Stimulated activated CD8-positive, alpha-beta memory T cell treated with anti-CD3 and anti-CD28 coated beads, Interleukin-7, amount 100 ng/mL, for 1 hour (primary cell): ENCODE measurements around the gene CBFB.

Experiments used
- DNase-seq, 2 donors: peaks; one replicate each; pipeline ENCODE4 v3.0.0-alpha.2; 2020; ENCODE audit warnings: low read depth in 2 of 2

The CBFB gene

DNA sequence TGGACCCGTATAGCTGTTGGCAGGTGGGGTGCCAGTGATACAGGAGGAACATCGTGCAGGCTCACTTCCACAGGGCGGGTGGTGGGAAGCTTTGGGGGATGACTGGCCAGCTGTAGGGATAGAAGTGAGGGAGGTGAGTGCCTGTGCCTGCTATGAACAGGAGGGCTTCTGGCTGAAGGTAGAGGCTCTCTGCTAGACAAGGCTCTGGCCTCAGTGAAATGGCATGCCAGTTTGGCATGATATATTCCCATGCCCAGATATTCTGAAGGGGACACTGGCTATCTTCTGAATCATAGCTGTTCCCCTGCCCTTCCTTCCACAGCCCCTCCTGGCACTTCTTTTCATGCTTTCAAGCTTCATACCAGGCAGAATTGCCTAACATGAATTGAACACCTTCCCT lies 99.9 kb downstream of the CBFB start:
- no peak for DNase-seq

DNA sequence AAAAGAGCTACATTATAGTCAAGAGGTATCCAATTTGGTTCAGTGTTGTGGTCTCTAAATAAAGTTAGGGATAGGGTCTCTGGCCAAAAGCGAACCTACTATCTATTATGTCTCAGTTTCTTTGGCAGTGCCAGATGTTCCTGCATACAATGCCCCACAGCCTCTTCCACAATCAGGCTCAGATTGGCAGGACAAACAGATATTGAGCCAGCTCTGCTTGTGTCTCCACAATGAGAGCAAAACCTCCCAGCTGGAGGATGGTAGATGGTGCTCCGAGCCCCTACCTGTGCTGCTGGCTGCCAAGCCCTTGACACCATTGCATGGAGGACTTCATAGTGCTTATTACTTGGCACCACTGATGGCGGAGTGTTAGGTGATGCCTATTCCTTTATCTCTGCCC lies 100.5 kb downstream of the CBFB start:
- DNase-seq, result no peak

DNA sequence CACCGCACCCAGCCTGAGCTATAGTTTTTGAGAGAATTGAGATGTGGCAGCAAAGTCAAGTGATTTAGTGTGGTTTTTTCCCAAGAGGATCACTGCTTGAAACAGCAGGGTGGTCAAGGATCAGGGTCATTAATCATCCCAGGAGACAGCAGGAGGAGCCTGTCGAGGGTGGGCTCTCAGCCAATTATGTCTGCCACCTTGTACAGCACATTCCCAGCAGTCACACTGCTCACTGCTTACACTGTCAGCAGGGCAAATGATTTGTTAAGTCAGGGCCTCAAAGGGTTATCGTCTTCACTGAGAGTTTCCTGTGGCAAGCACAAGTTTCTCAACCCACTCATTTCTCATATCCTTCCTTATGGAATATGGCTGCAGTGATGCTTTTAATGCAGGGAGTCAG lies 108.7 kb downstream of the CBFB start:
- DNase-seq, result no peak

DNA sequence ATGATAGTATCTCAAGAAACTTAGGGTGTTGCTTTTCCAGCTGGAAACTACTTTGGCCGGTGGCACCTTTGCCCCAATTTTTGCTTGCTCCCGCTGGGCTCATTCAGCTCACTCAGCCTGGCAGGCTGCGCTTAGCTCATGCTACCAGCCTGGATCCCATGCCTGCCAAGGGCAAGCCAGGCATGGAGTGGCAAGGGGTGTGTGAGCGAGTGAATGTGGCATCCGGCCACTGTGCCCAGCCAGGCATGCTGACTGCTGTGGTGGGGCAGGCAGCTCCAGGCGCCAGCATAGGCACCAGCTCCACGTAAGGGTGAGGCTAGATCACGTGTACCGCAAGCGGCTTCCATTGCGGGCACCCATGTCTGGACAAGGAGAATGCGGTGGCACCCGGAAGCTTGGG lies 112.4 kb downstream of the CBFB start:
- no peak for DNase-seq

DNA sequence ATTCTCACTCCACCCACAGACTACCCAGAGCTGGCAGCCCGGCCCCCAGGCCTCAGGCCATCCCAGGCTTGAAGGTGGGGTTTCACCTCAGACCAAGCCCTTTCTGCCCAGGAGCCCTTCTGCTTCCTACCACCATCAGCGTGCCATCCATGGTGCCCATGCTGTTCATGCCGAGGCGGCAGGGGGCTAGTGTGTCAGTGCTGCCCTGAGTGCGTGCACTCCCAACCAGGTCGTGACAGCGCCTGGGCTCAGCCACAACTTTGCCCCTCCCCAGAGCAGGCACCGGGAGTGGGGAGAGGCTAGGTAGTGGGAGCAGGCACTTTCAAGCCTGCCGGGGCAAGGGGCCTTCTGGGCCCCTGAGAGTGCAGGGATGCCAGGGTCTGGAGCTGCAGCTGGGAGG lies 113.4 kb downstream of the CBFB start:
- DNase-seq, result no peak

DNA sequence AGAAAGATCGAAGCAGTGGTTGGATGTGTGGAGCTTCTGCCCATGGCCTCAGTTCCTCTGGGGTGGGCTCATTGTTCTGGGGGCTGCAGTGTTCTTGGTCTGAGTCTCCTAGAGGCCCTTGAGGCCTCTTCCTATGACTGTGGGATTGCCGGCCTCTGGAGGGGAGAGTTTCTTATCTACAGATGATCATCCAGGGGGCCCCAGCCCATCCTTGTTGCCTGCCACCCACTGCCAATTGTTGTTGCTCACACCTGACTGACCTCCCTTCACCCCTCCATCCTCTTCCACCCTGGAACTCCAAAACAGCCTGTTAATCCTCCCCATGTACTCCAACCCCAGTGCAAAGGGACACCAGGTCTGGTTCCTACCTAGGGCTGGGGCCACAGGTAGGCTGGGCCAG lies 116.0 kb downstream of the CBFB start:
- DNase-seq, result no peak

DNA sequence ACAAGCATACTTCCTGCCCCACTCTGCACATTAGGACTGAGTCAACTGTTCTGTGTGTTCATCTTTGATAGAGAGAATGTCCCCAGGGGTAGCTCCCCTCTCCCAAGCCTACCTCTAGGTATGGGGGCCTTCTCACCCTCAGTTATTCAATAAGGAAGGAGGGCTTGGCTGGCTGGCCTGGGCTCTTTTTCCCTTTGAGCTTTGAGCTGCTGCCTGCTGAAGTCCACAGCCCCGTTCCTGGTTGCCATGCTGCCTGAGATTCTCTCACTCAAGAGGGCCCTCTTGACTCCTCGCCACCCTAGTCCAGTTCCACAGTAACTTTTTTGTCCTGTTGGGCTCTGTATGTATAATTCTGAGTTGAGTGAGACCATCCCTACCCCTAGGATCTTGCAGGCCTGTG lies 116.8 kb downstream of the CBFB start:
- DNase-seq, result no peak

DNA sequence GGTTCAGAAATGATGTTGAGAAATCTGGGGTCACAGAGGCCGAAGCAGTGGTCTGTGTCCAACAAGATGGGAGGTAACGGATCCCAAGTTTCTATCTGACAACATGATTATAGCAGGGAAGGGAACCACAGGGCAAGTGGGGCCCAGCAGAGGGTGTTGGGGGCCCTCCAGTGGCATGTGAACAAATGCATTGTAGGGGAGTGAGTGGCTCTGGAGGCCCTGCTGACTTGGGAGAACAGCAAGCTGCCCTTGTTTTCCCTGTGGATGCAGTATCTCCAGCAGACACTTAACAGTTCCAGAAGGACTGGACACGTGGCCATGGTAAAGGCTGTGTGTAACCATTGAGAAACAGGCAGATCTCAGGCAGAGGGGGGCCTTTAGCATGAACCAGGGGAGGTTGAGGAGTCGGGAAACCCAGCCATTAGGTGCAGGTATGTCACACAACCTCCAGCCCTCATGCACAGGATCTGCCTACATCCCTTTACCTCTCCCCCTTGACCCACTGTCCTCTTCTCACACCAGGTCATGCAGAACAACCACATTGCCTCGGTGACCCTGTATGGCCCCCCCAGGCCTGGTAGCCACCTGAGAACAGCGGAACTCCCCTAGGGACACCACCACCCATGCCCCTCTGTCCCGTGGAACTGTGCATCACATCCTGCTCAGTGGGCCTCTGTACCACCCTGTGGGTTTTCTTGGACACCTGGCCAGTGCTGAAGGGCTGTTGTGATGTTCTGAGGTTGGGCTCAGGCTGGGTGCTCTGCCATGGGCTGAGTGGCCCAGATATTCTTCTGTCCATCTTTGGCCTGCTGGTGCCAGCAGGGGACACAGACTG lies 117.8 kb downstream of the CBFB start:
- DNase-seq, result no peak

DNA sequence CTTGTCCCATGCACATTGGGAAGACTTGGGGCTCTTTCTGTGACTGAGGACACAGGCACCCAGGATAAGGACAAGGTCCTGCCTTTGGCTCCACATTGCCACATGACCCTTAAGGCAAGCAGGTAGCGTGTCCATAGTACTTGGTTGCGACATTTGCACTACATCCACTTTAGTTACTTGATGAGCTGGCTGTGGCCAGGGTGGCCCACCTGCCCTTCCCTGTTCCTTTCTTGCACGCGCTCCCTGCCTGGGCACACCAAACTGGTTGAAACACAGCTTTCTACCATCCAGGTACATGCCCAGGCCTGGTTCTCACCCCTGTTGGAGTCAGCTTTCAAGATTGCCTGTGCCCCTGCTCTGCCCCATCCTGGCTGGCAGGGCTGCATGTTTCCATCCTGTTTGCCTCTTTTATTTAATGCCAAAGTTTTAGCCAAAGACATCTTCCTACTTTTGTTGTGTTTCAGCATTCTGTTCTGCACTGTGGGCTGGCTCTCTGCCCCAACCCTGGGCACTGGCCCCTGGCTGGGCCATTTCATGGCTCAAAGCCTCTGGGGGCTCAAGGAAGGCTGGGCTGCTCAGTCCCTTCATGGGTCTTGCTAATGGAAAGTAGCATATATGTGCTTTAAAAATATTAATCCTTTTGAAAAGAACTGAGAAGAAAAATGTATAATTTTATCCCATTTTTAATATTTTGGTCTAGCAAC lies 118.6 kb downstream of the CBFB start:
- DNase-seq, result no peak

DNA sequence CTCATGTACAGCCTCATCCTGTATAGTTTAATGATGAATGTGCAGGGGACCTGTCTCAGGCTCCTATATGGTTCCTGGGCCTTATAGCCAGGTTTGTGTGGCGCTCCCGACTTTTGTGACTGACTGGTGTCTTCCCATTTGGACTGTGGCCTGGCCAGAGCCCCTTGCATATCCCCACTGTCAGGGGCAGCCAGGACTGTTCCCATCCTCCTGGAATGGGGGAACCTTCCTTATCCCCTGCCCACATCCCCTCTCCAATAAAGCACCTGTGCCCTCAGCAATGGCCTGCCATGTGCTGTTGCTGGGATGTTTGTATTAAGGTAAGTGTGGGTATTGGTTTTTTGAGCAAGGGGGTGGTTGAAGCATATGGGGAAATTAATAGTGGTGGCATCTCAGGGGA lies 119.3 kb downstream of the CBFB start:
- DNase-seq, result no peak

DNA sequence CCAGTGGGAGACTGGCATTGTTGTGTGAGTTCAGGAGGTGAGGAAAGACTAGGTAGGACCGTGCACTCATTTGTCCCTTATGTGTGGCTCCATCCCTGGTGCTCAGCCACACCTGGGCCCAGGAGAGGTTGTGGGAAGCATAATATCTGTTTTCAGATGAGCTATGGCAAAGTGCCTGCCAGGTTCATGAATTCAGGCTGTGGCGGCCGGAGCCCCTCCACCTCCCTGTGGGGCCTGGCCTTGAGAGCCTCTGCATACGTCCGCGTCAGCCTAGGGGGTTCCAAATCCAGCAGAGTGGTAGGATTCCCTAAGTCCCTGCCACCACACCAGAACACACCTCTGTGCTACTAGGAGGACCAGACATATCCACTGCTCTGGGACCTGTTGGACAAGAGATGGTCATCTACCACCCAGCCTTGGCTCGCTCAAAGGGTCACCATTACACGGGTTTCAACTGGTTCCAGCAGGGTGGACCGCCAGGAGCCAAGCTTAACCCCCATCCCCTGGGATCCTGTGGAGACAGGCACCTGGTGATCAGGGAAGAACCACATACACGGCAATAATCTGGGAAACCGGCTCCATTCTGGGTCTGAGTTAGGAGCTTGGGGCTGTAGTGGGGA lies 119.8 kb downstream of the CBFB start:
- no peak for DNase-seq

DNA sequence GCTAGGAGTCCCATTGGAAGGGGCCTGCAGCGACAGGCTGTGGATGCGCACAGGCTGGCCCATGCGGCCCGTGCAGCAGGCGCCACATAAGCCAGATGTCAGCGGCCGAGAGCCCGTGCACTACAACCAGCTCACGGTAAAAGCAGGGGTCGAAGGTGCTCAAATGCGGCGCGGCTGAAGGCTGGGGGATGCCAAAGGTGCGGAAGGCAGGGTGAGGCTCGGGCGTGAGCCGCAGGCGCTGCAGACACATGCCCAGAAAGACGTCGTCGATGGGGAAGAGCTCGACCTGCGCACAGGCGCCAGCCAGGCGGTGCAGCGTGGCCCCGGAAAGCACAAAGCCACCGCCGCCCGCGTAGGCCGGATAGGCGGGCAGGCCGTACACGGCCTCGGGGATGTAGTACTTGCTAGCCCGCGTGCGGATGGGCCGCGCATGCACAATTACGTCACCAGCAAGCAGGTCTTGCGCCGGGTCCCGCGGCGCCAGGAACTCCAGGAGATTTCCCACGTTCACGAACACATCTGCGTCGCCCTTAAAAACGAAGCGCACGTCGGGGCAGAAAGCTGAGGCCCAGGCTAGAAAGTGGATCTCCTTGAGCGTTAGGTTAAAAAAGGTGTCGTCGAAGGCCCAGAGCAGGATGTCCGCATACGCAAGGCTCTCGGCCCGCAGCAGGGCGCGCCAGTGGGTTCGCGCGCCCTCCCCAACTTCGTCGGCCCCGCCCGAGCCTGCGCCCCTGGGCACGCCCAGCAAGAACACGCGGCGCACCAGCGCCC lies 120.5 kb downstream of the CBFB start:
- no peak for DNase-seq

DNA sequence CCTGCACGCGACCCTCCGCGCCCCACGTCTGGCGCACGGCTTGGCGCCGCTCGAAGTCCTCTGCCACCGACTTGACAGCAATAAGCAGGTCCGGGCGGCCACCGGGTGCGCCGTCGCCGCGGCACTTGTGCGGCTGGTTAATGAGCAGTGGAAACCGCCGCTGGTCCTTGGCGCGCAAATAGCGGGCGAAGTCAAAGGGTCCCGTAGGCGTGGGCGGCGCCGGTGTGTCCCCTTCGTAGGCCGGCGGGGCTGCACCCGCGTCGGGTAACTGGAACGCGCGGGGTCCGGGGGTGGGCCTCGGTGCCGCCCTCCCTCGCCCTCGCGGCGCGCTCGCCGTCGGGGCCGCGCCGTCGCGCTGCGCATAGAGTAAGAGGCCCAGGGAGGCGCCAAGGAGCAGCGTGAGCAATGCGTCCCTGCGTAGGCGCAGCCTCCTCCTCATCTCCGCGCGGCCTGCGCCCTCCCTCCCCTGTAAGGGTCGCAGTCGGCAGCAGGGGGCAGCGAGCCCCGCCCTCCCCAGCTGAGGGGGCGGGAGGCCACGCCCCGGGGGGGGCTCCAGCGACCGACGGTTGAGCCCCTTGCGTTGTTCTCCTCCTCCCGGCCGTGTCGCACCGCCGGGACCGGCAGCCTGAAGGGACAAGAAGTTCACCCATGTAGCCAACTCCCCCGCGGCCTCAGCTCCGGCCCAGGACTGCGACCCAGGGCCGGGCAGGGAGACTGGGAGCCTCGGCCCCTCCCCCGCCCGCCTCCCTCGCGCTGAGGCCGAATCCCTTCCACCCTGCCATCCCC lies 121.3 kb downstream of the CBFB start:
- DNase-seq, result no peak
